IPS-18a (cell line): ENCODE results near the gene ZNG1F.
"Not testable (repeated sequence)": the region's sequence is repeated elsewhere in the genome, so short reads cannot be mapped to it uniquely, and the experiment has no call there.

Experiments
- H3K27ac ChIP-seq: one replicate; pipeline ENCODE4 v1.5.1; 2013; ENCODE audit warnings: low read length
- H3K27me3 ChIP-seq: one replicate; pipeline ENCODE4 v1.6.1; 2013; ENCODE audit warnings: mild to moderate bottlenecking, low read length; ENCODE audit not compliant: control insufficient read depth, insufficient read depth
- H3K36me3 ChIP-seq: one replicate; pipeline ENCODE4 v1.6.1; 2013; ENCODE audit warnings: low read depth, low read length; ENCODE audit not compliant: control insufficient read depth
- H3K4me1 ChIP-seq: one replicate; pipeline ENCODE4 v1.6.1; 2013; ENCODE audit warnings: low read depth, low read length; ENCODE audit not compliant: control insufficient read depth
- H3K4me3 ChIP-seq: one replicate; pipeline ENCODE4 v1.5.1; 2013; ENCODE audit warnings: low read length
- H3K9ac ChIP-seq: one replicate; pipeline ENCODE4 v1.6.1; 2013; ENCODE audit warnings: mild to moderate bottlenecking, low read length, moderate library complexity
- H3K9me3 ChIP-seq: one replicate; pipeline ENCODE4 v1.6.1; 2013; ENCODE audit warnings: low read depth, low read length; ENCODE audit not compliant: control insufficient read depth

Gene ZNG1F

DNA sequence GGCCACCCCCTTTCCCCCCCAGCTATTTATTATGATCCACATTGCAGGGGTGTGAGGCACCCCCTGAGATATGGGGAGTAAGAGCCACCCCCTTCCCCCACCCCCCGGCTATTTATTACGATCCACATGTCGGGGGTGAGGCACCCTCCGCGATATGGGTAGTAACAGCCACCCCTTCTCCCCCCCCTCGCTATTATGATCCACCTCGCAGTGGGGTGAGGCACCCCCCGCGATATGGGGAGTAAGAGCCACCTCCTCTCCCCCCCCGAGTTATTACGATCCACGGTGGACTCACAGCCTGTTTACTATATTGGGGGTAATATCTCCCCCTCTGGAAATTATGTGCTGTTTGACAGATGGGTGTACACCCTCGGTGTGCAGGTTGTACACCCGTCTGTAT lies 75.8 kb downstream of the ZNG1F start:
- not testable (repeated sequence) for H3K36me3 ChIP-seq, H3K4me1 ChIP-seq, H3K9me3 ChIP-seq, H3K4me3 ChIP-seq, H3K27ac ChIP-seq, H3K9ac ChIP-seq
- H3K27me3 ChIP-seq: peaks cover 25% of the 10 kb centered on the region

- H3K9ac ChIP-seq, H3K36me3 ChIP-seq, H3K4me1 ChIP-seq, H3K9me3 ChIP-seq, H3K4me3 ChIP-seq, H3K27ac ChIP-seq: not testable (repeated sequence)
- peaks cover 35% of the 10 kb centered on the region for H3K27me3 ChIP-seq
Measured at GRCh38 chr9:41111414-41111813, 77.7 kb downstream of the ZNG1F start.

DNA sequence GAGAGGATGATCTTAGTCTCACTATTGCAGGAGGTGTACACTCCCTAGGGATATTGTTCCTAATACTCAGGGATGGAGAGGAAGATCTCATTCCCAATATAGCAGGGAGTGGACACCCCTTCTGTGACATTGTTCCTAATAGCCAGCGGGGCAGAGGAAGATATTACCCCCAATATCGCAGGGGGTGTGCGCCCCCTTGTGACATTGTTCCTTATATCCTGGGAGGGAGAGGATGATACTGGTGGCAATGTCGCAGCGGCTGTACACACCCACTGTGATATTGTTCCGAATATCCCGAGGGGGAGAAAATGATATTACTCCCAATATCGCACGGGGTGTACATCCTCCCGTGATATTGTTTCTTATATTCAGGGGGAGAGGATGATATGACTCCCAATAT lies 78.2 kb downstream of the ZNG1F start:
- not testable (repeated sequence) for H3K36me3 ChIP-seq, H3K4me1 ChIP-seq, H3K27ac ChIP-seq, H3K9ac ChIP-seq, H3K9me3 ChIP-seq, H3K4me3 ChIP-seq
- peaks cover 38% of the 10 kb centered on the region for H3K27me3 ChIP-seq

DNA sequence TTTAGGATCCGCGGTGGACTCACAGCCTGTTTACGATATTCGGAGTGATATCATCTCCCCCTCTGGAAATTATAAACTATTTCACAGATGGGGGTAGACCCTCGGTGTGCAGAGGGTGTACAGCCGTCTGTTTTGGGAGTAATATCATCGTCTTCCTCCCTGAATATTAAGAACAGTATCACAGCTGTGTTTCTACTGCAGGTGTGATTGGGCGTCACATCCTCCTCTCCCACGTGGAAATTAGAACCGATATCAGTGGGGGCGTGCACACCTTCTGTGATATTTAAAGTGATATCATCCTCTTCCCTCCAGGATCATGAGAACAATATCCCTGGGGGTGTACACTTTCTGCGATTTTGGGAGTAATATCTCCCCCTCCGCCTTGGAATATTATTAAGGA lies 79.9 kb downstream of the ZNG1F start:
- peaks cover 51% of the 10 kb centered on the region for H3K27me3 ChIP-seq
- not testable (repeated sequence) for H3K4me3 ChIP-seq, H3K27ac ChIP-seq, H3K9me3 ChIP-seq, H3K36me3 ChIP-seq, H3K9ac ChIP-seq, H3K4me1 ChIP-seq

DNA sequence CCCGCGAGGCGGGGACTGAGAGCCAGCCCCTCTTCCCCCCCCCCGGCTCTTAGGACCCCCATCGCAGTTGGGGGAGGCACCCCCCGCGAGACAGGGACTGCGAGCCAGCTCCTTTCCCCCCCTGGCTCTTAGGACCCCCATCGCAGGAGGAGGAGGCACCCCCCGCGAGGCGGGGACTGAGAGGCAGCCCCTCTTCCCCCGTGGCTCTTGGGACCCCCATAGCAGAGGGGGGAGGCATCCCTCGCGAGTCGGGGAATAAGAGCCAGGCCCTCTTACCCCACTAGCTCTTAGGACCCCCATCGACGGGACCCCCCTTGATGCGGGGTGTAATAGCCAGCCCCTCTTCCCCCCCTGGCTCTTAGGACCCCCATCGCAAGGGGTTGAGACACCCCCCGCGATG lies 80.3 kb downstream of the ZNG1F start:
- not testable (repeated sequence) for H3K9me3 ChIP-seq, H3K4me3 ChIP-seq, H3K9ac ChIP-seq, H3K4me1 ChIP-seq, H3K36me3 ChIP-seq, H3K27ac ChIP-seq
- peaks cover 51% of the 10 kb centered on the region for H3K27me3 ChIP-seq

GRCh38 chr9:41106472-41107116 lies 82.5 kb downstream of the ZNG1F start:
- H3K9me3 ChIP-seq, H3K4me3 ChIP-seq, H3K36me3 ChIP-seq, H3K9ac ChIP-seq, H3K4me1 ChIP-seq, H3K27ac ChIP-seq: not testable (repeated sequence)
- peaks cover 50% of the 10 kb centered on the region for H3K27me3 ChIP-seq

DNA sequence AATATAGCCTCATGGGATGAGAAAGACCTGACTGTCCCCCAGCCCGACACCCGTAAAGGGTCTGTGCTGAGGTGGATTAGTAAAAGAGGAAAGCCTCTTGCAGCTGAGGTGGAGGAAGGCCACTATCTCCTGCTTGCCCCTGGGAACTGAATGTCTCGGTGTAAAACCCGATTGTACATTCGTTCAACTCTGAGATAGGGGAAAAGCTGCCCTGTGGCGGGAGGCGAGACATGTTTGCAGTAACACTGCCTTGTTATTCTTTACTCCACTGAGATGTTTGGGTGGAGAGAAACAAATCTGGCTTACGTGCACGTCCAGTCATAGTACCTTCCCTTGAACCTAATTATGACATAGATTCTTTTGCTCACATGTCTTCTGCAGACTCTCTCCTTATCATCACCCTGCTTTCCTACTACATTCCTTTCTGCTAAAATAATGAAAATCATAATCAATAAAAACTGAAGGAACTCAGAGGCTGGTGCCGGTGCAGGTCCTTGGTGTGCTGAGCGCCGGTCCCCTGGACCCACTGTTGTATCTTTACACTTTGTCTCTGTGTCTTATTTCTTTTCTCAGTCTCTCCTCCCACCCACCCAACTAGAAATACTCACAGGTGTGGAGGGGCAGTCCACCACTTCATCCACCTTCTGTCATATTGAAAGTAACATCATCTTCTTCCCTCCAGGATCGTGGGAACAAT lies 83.4 kb downstream of the ZNG1F start:
- not testable (repeated sequence) for H3K36me3 ChIP-seq, H3K4me3 ChIP-seq, H3K9me3 ChIP-seq, H3K27ac ChIP-seq, H3K9ac ChIP-seq, H3K4me1 ChIP-seq
- H3K27me3 ChIP-seq: peaks cover 52% of the 10 kb centered on the region

DNA sequence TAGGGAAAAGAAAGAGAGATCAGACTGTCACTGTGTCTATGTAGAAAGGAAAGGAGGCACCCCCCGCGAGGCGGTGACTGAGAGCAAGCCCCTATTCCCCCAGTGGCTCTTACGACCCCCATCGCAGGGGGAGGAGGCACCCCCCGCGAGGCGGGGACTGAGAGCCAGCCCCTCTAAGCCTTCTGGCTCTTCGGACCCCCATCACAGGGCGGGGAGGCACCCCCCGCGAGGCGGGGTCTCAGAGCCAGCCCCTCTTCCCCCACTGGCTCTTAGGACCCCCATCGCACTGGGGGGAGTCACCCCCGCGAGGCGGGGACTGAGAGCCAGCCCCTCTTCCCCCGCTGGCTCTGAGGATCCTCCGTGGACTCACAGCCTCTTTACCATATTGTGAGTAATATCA lies 84.6 kb downstream of the ZNG1F start:
- not testable (repeated sequence) for H3K4me3 ChIP-seq, H3K9me3 ChIP-seq, H3K4me1 ChIP-seq, H3K27ac ChIP-seq, H3K36me3 ChIP-seq, H3K9ac ChIP-seq
- H3K27me3 ChIP-seq: peaks cover 54% of the 10 kb centered on the region

- H3K36me3 ChIP-seq, H3K9me3 ChIP-seq, H3K4me3 ChIP-seq, H3K9ac ChIP-seq, H3K4me1 ChIP-seq, H3K27ac ChIP-seq: not testable (repeated sequence)
- H3K27me3 ChIP-seq: peaks cover 48% of the 10 kb centered on the region
Measured at GRCh38 chr9:41100508-41100907, 88.6 kb downstream of the ZNG1F start.

GRCh38 chr9:41098759-41099158 lies 90.4 kb downstream of the ZNG1F start:
- H3K9ac ChIP-seq, H3K36me3 ChIP-seq, H3K27ac ChIP-seq, H3K4me1 ChIP-seq, H3K9me3 ChIP-seq, H3K4me3 ChIP-seq: not testable (repeated sequence)
- peaks cover 42% of the 10 kb centered on the region for H3K27me3 ChIP-seq

GRCh38 chr9:41095060-41095459 lies 94.1 kb downstream of the ZNG1F start:
- H3K27me3 ChIP-seq: peaks cover 43% of the 10 kb centered on the region
- H3K4me3 ChIP-seq, H3K36me3 ChIP-seq, H3K4me1 ChIP-seq, H3K9ac ChIP-seq, H3K27ac ChIP-seq, H3K9me3 ChIP-seq: not testable (repeated sequence)

- H3K4me1 ChIP-seq, H3K9ac ChIP-seq, H3K27ac ChIP-seq, H3K4me3 ChIP-seq, H3K36me3 ChIP-seq, H3K9me3 ChIP-seq: not testable (repeated sequence)
- peaks cover 51% of the 10 kb centered on the region for H3K27me3 ChIP-seq
Measured at GRCh38 chr9:41094010-41094773, 94.9 kb downstream of the ZNG1F start.
